Hematopoietic multipotent progenitor cell treated with erythropoietin and hydrocortisone succinate and interleukin-3 and kit ligand, for 4 days (in vitro differentiated cells): ENCODE measurements around the gene FIBCD1.
"Not testable (repeated sequence)": the region's sequence is repeated elsewhere in the genome, so short reads cannot be mapped to it uniquely, and the experiment has no call there.

Experiments
- DNase-seq: peaks from one replicate; pipeline ENCODE4 v3.0.0-alpha.2; 2015

Gene FIBCD1

DNA sequence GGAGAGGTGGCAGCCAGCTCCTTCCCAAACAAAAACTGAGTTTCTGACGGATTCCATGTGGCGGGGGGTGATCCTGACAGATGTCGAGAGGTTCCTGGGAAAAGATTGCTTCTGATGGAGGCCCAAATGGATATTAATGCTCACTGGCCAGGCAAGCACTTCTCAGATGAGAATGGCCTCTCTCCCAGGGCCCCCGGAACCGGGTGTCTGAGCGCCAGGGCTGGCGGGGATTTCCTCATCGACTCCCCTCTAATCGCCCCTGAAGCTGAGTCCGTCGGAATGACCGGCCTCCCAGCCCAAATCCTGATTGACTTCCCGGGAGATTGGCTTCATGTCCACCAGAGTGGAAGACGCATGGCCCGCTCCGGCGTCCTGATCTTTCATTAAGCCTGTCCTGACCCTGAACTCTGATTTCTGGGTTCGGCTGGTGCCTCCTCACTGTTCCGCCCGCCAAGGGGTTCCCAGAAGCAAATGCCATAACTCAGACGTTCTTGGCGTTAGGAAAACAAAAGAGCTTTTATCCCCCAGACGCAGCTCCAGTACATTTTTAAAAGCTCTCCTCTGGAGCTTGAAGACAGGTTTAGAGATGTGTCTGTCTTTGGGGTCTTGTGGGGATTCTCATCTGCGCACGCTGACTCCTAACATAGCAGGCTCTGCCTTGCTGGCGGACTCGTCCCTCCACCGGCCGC, 17.6 kb downstream of the FIBCD1 start:
- no peak for DNase-seq

DNA sequence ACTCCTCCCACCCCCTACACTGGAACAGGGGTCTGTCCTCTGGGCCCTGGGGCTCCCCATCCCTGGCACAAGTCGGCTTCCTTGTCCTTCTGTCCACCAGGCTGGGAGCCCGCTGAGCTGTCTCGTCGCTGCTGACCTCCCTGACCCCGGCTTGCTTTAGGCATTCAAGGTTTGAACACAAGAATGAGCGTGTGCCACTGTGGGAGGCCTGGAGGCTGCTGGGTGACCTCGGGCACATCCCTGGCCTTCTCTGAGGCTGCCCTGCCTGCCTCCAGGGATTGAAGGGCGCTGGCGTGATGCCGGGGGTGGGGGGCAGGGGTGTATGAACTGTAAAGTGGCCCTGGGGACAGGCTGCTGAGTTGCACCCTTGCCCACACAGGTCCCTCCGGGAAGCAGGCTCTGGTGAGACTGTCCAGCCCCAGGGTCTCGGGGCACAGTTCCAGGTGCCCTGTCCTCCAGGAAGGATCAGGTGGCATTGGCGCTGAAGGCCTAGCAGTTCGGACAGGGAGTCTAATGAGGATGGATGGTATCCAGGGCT, 18.2 kb downstream of the FIBCD1 start:
- DNase-seq: no peak

DNA sequence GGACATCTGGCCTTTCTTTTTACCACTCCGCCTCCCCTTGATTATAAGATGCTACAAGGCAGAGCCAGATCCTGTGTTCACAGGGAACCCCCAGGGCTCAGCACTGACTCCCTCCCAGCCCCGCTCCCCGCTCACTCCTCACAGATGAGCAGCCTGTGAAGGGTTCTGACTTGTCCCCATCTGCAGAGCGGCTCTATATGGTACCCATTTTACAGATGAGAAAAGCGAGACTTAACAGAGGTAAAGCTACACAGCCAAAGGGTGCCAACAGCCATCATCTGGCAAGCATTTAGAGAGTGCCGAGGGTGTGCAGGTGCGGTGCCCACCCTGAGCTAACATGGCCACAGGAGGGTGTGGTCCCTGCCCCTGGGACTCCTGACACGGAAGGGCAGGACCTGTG, 18.8 kb downstream of the FIBCD1 start:
- DNase-seq: no peak

DNA sequence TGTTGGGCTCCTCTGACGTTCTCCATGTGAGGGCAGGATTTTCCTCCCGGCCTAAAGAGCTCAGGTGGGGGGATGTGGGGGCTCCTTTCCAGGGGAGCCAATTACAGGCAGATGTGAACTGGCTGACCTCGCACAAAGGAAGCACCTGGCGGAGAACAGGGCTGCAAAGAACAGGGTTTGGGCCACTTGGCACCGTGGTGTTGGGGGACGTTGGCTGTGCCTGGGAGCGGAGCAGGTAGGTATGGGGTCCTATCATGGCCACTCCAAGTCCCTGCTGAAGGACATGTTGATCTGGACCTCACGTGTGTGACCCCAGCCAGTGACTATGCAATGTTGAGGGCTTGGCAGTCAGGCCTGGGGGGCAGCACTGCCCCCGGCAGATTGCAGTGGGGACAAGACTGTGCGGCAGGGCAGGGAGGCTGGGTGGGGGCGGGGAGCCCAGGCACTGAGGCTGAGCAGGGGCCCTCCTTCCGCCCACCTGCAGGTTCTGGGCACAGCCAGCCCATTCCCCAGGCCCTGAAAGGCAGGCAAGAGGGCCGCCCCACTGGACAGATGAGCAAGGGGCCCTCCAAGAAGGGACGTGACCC, 19.4 kb downstream of the FIBCD1 start:
- DNase-seq: no peak

DNA sequence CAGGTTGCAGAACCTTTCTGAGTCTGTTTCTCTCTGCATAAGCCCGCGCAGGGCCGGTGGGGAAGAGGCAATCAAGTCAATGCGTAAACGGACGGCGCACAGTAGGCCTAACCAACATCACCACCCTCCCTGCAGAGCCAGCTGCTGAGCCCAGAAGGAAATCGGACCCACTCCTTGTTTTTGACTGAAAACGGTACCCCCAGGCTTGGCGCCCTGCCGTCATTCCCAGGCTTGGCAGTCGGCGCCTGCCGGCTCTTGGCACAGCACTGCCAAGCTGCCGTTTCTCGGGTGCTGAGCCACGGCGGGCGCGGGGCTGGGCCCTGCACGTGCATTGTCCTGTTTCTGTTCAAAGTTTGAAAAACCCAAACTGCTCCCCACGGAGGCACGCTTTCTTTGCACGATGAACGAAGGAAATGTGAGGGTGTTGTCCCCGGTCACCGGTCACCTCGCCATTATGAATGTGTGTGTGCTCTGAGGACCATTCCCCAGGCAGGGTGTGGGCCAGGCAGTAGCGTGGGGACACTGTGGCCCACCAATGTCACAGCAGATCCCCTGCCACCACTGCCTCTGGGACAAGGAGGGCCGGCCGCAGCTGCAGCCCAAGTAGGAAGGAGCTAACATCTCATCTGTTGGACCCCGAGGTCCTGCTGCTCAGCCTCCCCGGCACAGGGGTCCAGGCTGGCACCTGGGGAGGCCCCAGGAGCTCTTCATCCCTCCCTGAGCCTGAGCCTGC, 20.1 kb downstream of the FIBCD1 start:
- DNase-seq: no peak

DNA sequence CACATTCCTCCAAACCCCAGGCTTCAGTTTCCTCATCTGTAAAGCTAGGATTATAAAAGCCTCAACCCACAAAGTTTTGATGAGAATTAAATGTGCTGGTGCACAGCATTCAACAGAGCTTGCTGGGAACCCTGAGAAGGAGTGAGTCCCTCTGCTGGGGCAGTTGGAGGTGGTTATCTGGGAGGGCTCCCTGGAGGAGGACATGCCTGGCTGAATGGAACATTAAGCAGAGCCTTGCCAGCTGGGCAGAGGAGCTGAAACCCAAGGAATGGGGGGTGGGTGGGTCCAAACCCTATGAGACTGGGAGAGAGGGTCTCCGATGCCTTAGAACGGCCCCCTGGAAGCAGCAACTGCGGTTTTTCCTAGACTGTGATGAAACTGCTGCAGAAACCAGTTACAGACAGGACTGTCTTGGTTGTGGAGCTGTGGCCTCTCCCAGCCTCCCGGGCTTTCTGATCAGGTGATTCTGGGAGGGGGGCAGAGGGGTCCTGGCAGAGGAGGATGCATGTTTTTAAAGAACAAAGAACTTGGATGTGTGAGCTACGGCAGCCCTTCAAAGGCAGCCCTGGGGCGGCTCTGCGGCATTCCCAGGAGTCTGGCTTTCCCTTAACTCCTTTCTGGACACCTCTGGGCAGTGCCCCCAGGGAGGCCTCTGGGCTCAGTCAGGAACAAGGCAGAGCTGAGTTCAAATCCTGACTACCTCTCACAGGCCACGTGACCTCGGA, 20.8 kb downstream of the FIBCD1 start:
- DNase-seq: no peak

DNA sequence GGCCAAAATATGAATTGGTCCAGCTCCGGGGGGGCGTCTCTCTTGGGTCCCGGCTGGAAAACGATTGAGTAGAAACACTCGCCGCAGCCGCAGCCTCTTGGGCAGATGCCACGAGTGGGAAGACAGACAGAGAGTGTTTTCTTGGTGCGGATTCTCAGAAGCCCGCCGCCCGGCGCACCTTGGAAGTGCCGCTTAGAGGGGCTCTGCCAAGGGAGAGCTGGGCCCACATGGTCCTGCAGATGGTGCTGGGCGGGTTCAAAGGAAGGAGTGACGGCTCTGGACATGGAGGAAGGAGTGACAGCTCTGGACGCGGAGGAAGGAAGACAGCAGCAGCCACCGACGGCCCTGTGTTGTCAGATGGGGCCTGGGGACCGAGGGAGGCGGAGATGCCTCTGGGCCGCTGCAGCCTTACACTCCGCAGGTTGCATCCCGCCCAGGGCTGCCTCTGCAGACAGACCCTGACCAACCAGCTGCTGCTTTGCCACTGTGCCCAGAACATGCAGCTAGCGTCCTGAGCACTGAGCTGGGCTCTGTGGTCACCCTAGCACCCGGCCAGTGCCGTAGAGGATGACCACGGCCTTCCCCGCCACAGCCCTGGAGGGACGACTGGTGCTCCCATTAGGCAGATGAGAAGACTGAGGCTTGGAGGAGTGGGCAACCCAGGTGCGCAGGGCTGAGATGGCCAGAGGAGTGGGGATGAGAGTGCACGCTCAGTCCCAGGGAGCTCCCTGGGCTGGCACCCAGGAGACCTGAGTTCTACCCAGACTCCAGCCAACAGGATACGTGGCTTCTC, 21.7 kb downstream of the FIBCD1 start:
- no peak for DNase-seq

DNA sequence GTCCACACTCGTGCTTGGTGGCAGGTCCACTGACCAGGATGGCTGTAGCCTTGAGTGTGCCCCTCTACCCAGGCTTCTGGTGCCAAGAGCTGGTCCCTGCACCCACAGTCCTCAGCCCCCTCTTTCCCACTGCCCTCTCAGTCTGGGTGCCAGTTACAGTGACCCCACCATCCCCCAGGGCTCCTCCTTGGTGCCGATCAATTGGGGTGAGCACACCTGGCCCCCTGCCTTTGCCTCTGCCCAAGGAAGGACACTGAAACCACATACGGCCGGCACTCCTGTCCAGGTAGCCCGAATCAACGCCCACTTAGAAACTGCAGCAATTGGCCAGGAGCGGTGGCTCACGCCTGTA, 24.0 kb downstream of the FIBCD1 start:
- DNase-seq: no peak

DNA sequence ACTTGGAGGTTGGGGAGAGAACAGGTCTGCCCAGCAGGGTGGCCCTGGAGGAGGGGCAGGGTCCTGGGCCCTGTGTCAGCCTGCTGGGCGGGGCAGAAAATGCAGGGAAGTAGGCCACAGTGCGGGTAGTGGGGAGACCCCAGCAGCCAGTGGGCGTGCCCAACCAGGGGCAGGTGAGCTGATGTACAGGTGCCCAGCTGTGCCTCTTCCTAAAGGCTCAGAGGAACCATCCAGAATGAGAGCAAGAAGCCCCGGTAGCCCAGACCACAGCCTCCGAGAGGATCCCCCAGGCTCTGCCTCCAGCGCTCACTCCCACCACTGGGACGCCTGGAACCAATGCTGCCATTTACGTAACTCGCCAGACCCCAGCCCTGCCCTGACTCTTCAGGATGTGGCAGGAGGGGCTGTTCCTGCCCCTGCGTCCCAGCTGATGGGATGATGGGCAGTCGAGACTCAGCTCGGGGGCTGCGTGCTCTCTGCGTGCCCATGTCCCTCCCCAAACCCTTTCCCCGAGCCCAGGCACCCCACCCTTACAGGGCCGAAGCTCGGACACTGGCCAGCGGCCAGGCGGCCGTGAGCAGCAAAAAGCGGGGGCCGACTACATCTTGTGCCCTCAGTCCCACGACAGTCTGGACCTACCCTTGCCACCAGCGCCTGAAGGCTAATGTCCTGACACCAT, 24.5 kb downstream of the FIBCD1 start:
- no peak for DNase-seq

DNA sequence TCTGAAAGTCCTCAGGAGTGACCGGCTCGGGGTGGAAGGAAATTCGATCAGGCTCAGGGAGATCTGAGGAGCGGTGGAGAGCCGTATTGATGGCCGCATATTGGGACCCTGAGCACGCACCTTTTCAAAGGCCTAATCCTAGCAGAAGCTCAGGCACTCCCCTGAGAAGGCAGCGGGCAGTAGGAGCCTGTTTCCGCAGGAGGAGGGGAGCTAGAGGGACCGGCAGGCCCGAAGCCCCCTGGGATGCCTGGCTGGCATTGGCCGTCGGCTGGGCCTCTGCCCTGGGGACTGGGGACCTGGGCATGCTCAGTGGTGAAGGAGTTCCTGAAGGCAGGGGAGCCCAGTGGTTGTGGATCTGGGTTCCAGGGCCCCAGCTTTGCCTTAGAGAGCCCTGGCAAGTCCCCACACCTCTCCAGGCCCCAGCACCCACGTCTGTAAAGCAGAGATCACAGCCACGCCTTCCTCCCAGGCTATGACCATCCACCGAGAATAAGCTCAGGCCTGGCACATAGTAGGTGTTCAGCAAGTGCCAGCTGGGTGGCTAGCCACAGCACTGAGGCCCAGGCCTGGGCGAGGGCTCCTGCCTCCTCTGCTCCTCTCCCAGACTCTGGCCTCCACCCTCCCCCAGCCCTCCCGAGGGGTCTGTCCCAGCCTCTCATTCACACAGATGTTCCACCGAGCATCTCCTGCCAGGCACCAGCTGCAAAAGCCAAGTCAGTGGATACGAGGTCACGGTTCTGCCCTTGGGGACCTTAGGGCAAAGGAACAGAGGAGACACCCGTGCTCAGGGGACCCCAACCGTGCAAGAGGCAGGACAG, 25.2 kb downstream of the FIBCD1 start:
- DNase-seq: no peak

DNA sequence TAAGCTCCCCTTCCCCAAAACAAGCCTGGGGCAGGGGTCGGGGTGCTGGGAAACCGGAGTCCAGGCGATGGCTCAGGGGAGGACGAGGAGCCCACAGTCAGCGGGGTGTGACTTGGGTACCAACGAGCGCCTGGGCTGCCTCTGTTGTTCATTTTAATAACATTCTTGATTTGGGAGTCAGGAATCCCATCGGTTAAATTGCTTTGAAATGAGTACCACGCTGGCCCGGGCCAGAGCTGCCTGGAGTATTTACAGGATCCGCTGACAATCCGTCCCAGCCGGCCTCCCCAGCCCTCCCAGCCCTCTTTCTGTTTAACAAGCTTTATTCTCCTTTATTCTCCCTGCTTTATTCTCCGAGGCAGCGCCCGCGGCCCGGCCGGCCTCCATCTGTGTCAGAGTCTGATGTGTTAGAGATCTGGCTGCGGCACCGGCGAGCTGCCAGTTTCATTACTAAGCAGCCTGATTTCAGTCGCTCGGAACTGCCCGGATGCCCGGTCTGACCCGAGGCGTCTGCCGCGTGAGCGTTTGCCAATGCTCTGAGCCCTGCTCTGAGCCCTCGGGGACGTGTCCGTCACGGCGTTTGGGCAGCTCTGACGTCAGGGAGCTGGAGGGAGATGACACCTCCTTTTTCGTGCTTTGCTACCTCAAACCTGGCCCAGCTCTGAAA, 26.0 kb downstream of the FIBCD1 start:
- DNase-seq: no peak

DNA sequence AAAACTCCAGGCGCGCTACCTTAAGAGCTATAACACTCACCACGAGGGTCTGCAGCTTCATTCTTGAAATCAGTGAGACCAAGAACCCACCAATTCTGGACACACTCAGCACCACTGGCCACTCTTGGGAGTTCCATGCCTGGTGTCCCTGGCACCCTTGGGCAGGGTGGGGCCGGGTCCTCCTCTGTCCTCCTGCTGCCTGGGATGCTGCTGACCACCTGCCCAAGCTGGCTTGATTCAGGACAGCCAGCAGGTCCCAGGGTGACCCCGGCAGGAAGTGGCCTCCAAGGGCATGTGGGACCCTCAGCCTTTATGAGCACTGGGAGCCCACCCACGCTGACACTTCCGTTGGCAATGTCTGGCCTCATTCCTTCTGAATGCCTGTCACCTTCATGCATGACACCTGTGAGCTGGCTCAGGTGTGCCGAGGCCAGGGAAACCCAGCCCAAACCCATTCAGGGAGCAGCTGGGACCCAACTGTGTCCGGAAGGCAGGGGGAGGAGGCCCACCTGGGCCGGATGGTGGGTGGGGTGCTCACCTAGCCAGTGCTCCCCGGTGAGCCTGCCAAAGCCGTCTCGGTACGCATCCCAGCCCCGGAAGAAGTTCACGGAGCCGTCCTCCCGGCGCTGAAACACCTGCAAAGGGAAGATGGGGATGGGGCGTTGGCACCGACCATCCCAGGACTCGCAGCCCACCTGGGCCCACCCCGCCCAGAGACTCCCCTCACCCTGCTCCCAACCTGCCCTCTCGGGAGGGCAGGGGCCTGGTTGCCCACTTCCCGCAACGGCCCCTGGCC, 27.6 kb downstream of the FIBCD1 start:
- no peak for DNase-seq

DNA sequence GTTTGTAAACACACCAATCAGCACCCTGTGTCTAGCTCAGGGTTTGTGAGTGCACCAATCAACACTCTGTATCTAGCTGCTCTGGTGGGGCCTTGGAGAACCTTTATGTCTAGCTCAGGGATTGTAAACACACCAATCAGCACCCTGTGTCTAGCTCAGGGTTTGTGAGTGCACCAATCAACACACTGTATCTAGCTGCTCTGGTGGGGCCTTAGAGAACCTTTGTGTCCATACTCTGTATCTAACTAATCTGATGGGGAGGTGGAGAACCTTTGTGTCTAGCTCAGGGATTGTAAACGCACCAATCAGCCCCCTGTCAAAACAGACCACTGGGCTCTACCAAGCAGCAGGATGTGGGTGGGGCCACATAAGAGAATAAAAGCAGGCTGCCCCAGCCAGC, 28.4 kb downstream of the FIBCD1 start:
- DNase-seq: not testable (repeated sequence)

DNA sequence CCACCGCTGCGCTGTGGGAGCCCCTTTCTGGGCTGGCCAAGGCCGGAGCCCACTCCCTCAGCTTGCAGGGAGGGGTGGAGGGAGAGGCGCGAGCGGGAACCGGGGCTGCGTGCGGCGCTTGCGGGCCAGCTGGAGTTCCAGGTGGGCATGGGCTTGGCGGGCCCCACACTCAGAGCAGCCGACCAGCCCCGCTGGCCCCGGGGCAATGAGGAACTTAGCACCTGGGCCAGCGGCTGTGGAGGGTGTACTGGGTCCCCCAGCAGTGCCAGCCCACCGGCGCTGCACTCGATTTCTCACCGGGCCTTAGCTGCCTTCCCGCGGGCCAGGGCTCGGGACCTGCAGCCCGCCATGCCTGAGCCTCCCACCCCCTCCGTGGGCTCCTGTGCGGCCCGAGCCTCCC, 29.0 kb downstream of the FIBCD1 start:
- DNase-seq: not testable (repeated sequence)

DNA sequence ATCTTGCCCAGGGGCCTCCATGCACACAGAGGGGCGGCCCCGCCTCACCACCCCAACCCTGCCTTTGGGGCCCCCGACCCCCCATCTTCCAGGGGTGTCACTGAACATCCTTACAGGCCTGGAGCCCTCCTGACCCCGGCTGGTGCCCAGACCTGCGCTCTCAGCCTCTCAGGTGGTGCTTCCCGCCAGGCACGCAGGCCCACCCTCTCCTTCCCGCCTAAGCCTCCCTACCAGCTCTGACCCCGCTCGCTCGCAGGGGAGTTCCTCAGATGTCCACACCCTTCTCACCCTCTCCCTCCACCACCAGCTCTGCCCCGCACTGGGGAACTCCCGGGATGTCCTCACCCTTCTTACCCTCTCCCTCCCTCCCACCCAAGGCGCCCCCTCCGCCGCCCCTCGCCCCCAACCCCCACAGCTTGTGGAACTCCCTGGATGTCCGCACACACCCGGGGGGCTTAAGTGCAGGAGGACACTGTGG, 30.1 kb downstream of the FIBCD1 start:
- no peak for DNase-seq

DNA sequence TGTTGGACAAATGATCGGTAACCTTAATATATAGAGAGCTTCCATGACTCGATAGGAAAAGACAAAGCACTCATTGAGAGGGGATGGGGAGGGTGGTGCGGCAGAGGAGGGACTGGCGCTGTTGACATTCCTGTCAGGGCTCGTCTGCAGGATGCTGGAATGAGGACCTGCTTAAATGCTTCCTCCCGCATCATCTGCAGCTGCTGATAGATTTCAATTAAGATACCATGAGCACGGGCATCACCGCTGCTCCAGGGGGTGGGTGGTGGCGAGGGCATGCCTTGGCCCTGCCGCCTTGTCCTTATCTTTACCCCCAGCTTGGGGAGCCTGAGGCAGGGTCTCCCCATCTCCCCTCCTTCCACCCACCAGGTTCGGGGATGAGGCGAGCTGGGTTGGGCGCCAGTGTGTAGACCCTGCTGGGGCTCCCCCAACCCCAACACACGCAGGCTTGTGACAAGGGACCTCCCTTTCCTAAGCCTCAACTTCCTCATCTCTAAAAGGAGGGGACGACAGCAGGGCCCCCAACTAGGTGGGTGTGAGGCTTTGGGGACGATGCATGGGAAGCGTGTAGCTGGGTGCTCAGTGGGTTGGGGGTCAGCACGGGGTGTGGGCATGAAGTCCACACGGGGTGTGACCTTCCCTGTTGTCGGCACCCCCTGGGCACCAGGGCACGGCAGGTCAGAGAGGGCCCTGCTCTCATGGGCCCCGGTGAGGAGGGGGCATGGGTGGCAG, 30.7 kb downstream of the FIBCD1 start:
- DNase-seq: no peak

DNA sequence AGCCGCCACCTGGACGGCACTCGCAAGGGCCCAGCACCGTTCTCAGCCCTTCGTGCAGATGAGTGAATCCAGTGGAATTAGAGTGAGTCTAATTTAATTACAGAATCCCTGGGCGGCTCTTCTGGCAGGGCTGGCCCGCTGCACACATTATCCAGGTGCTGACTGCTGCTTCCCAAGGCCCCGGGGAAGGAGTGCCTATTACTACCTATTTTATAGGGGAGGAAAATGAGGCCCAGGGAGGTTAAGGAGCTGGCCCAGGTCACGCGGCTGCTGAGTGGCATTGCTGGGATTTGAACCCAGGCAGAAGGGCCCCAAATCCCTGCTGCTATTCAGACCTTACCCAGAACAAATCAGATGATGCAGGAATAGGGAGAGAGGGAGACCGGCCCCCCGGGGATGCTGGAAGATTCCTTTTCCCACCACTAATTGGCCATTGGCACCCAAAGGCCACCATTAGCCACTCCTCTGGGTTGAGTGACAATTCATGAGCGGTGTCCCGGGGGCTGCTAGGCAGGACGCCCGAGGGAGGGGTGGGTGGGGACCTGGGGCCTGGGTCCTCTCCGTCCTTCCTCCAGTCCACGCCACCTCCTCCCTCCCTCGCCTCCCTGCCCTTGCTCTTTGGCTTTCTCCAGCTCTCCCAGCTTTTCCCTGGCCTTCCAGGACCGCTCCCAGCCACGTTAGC, 32.2 kb downstream of the FIBCD1 start:
- no peak for DNase-seq
